Pancreas (tissue), 10 donors: ENCODE measurements around the gene WDR5. TPM values are rescaled to one million over a fixed set of nuclear protein-coding genes. Genes with fewer than 3 reads are reported as not detected.
A peak's percentile ranks its signal among the peaks of the same experiment; 100 is the strongest.

Experiments
- ATAC-seq, 4 donors: fragments of 200-7000 bp; cut with Tn5 transposase; one replicate each; pipeline versions ENCODE4 v1.8.0 to v1.9.1; 2020; ENCODE audit warnings: mild to moderate bottlenecking in 4 of 4, moderate library complexity in 4 of 4
- DNase-seq, 6 donors: peaks; one replicate each; pipeline ENCODE4 v3.0.0-alpha.2; 2020
- FAIRE-seq: peaks from 2 replicates; lab custom pipeline; 2012; peaks lifted over from hg19 to GRCh38; lab: Jason Lieb, UNC
- H3K27ac ChIP-seq, 4 donors: fragments of 200-600 bp; sonication (generic); 1 replicate in 3 of 4; 2 replicates in 1 of 4; pipeline versions ENCODE4 v1.5.0 to v1.8.0; 2020
- H3K27me3 ChIP-seq, 4 donors: fragments of 200-600 bp; one replicate each; pipeline ENCODE4 v1.8.0; 2021
- H3K36me3 ChIP-seq, 3 donors: fragments of 200-600 bp; sonication (generic) in 1 of 3; one replicate each; pipeline versions ENCODE4 v1.5.0 to v1.8.0; 2020 to 2021
- H3K4me1 ChIP-seq, 3 donors: fragments of 200-600 bp; one replicate each; pipeline ENCODE4 v1.8.0; 2021
- H3K4me3 ChIP-seq, 4 donors: fragments of 200-600 bp; sonication (generic) in 2 of 4; one replicate each; pipeline versions ENCODE4 v1.5.0 to v1.8.0; 2020 to 2021
- H3K9me3 ChIP-seq, 4 donors: fragments of 200-600 bp; one replicate each; pipeline ENCODE4 v1.8.0; 2021
- WGBS, 2 donors: extraction: QIAGEN DNeasy Blood & Tissue Kit; methylation state at CpG; one replicate each; pipeline ENCODE4 v1.1.7; 2013; 5-methylcytosine and 5-hydroxymethylcytosine counted together
- intact Hi-C, 3 donors: fragments of 100-400 bp; cut with DNase I; formaldehyde crosslinking; loops; one replicate each; pipeline versions ENCODE4 v1.11.1 to v1.14.2; 2022
- polyA plus RNA-seq, 2 donors: library from polyadenylated mRNA; stranded (reverse); fragments of 200-250 nt; gene quantifications; one replicate each; pipeline ENCODE4 v1.2.3, GENCODE V29; 2013
- total RNA-seq, 6 donors: library from RNA; stranded (reverse); fragmentation: NEBNext Ultra II Directional in 4 of 6; extraction: Animal tissue kit (Norgen Biotek cat#: 25700) in 4 of 6; gene quantifications; one replicate each; pipeline versions ENCODE4 v1.2.1 to v1.2.4, GENCODE V29; 2021 to 2023
- TF ChIP-seq, protein P1 (sequence below), 4 donors: fragments of 200-600 bp; sonication (generic) in 3 of 4; IDR thresholded peaks; one replicate each; pipeline versions ENCODE4 v1.5.0 to v1.8.0; 2021; ENCODE audit warnings: antibody characterized with exemption in 4 of 4
- donor health status: healthy with polysubstance abuse.
- donor health status: DM: no; HTN: no; CAD: no; lungs with moderate emphysema.
- donor health status: DM: no; HTN: no; CAD: no.
- donor health status: control.
- donor health status: control.
- donor health status: Bipolar disorder and iron deficiency.
- donor health status: DM: yes; HTN: yes; CAD: no.
- donor health status: DM: no; HTN: no; CAD: no.
- donor health status: DM: no; HTN: no; CAD: no.
- donor health status: DM: yes; HTN: yes; CAD: no.

WDR5 gene
- total and polyA plus RNA-seq, 8 donors: 14.0 to 26.1 (median 16.5) TPM

DNA sequence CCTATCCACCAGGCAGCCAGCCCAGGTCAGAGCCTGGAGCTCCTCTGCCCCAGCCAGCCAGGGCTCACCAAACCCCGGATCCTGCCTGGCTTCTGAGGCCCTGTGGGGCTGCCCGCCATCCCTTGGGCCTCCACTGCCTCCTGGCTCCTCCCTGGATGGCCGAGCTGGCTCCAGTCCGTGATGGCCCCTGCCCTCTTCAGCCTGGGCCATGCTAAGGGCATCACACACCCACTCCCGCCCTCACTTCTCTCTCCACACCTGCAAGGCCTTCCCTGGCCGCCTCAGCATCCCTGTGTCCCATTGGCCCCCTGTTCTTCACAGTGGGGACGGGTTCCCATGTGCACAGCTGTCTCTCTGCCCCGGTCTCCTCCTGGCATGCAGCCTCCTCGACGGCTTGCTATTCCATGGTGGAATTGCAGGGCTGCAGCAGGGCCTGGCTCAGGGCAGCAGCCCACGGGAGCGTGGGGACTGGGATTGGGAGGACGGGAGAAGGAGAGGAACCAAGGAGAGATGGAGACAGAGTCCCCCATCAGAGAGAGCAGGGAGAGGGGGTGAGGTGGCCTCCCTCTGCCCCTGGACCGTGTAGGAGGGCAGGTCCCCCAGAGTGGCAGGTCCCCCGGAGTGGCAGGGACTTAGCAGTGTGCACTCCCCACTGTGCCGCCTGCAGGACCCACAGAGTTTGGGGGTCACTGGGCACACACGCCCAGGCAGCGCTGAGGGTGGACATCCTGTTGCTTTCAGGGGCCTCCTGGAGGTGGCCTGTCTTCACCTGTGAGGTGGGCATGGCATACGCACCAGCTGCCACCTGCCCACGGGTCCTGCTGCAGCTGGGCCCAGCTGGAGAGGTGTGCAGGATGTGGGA lies 45.1 kb downstream of the WDR5 start:
- FAIRE-seq (no peak), ATAC-seq (no peak)
- 68 to 76% methylated on average over 20 of the region's 20 CpGs for WGBS, 2 donors

DNA sequence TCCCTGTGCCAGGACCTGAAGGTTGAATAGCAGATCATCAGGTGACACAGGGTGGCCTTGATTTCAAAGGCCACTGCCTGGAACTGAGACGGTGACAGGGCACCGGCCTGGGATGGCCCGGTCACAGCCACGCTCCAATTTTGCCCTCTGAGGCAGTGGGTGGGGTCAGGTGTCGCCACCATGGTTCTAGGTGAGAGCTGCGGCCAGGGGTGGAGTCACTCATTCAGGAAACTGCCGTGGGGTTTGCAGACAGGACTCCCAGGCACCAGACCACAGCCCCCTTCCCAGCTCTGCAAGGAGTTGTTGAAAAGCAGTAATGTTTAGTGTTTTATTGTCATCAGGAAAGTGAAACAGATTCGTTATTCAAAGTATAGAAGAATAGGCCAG lies 45.8 kb downstream of the WDR5 start:
- Histone ChIP-seq H3K27ac (no peak overlapping the region), H3K9me3 (no peaks in the 10 kb centered on the region), H3K36me3 (no peaks in the 10 kb centered on the region), H3K4me3 (no peak overlapping the region), H3K27me3 (no peaks in the 10 kb centered on the region), H3K4me1 (no peaks in the 10 kb centered on the region)
- FAIRE-seq: no peak
- DNase-seq: peak in 4 of 6 donors; percentile 4 to 50 (median 19)
- TF ChIP-seq, protein P1, sequence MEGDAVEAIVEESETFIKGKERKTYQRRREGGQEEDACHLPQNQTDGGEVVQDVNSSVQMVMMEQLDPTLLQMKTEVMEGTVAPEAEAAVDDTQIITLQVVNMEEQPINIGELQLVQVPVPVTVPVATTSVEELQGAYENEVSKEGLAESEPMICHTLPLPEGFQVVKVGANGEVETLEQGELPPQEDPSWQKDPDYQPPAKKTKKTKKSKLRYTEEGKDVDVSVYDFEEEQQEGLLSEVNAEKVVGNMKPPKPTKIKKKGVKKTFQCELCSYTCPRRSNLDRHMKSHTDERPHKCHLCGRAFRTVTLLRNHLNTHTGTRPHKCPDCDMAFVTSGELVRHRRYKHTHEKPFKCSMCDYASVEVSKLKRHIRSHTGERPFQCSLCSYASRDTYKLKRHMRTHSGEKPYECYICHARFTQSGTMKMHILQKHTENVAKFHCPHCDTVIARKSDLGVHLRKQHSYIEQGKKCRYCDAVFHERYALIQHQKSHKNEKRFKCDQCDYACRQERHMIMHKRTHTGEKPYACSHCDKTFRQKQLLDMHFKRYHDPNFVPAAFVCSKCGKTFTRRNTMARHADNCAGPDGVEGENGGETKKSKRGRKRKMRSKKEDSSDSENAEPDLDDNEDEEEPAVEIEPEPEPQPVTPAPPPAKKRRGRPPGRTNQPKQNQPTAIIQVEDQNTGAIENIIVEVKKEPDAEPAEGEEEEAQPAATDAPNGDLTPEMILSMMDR (IDR thresholded peaks at IDR 0.05): no peak
- WGBS, 2 donors: 64 to 78% methylated on average over 8 of the region's 8 CpGs
- ATAC-seq: no peak
- intact Hi-C loops: no loop called here

More for the DNA sequence above, 45.1 kb downstream of the WDR5 start:
- Histone ChIP-seq H3K9me3 (no peaks in the 10 kb centered on the region), H3K27ac (no peak overlapping the region), H3K4me1 (no peaks in the 10 kb centered on the region), H3K27me3 (peaks cover 0 to under 1% (median 0%) of the 10 kb centered on the region in 4 donors), H3K4me3 (no peak overlapping the region), H3K36me3 (no peaks in the 10 kb centered on the region)
- DNase-seq: peak in 3 of 6 donors; percentile 9 to 56 (median 47)
- TF ChIP-seq, protein P1 (IDR thresholded peaks at IDR 0.05): no peak
- intact Hi-C loops: no loop called here

DNA sequence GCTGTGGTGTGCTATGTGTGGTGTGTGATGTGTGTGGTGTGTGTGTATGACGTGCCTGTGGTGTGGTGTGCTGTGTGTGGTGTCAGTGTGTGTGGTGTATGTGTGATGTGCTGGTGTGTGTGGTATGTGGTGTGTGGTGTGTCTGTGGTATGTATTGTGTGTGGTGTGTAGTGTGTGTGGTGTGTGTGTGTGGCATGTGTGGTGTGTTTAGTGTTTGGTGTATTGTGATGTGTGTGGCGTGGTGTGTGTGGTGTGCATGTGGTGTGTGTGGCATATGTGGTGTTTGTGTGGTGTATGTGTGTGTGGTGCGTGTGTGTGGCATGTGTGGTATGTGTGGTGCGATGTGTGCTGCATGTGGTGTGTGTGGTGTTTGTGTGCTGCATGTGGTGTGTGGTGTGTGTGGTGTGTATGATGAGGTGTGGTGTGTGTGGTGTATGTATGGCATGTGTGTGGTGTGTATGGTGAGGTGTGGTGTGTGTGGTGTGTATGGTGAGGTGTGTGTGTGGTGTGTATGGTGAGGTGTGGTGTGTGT lies 46.7 kb downstream of the WDR5 start:
- Histone ChIP-seq H3K4me3 (no peak overlapping the region), H3K36me3 (no peaks in the 10 kb centered on the region), H3K27me3 (no peaks in the 10 kb centered on the region), H3K9me3 (no peaks in the 10 kb centered on the region), H3K27ac (no peak overlapping the region), H3K4me1 (no peaks in the 10 kb centered on the region)
- 70 to 83% methylated on average over 4 of the region's 4 CpGs for WGBS, 2 donors
- intact Hi-C loops: no loop called here
- DNase-seq: peak in 3 of 6 donors; percentile 0 to 27 (median 7)
- no peak for FAIRE-seq
- ATAC-seq: peak in 1 of 4 donors; percentile 37
- TF ChIP-seq, protein P1 (IDR thresholded peaks at IDR 0.05): no peak

DNA sequence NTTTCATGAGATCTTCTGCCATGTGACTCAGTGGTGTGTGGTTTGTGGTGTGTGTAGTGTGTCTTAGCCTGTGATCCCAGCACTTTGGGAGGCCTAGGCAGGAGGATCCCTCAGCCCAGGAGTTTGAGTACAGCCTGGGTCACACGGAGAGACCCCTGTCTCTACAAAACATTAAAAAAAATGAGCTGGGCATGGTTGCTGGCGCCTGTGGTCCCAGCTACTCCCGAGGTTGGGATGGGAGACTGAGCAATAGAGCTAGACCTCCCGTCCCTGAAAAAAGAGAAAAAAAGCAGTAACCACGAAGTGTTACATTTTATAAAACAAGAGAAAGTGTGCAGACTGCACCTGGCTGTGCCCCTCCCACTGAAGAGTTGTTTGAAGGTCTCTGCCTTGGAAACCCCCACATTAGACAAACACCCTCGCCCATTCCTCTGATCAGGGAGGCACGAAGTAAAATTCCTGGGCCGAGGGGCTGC lies 49.7 kb downstream of the WDR5 start:
- intact Hi-C loops: no loop called here
- Histone ChIP-seq H3K27me3 (no peaks in the 10 kb centered on the region), H3K9me3 (no peaks in the 10 kb centered on the region), H3K27ac (no peak overlapping the region), H3K36me3 (no peaks in the 10 kb centered on the region), H3K4me3 (no peak overlapping the region), H3K4me1 (no peaks in the 10 kb centered on the region)
- DNase-seq: peak in 3 of 6 donors; percentile 4 to 23 (median 7)
- ATAC-seq: no peak
- TF ChIP-seq, protein P1 (IDR thresholded peaks at IDR 0.05): no peak
- no peak for FAIRE-seq
- 37 to 38% methylated on average over 8 of the region's 8 CpGs for WGBS, 2 donors
